HepG2 (cell line): ENCODE results near the gene SLC28A1. TPM values are rescaled to one million over a fixed set of nuclear protein-coding genes. Genes with fewer than 3 reads are reported as not detected.

Experiments
- ATAC-seq: fragments of 200-7000 bp; cut with Tn5 transposase; 3 replicates; pipeline ENCODE4 v1.9.1; 2020; ENCODE audit warnings: mild to moderate bottlenecking, moderate library complexity
- BruUV-seq: library from RNA; stranded (reverse); fragments of 400-500 nt; replicated peaks from 2 replicates; lab custom pipeline; 2021; lab: Mats Ljungman, UMichigan
- CTCF ChIA-PET: fragments of 300-600 bp; formaldehyde crosslinking; extraction: SDS; loops from one replicate; lab custom pipeline; 2021; ENCODE audit warnings: low total read pairs, inconsistent platforms, low intra/inter-chr PET ratio; lab: Yijun Ruan, JAX
- POLR2A ChIA-PET: fragments of 350-600 bp; sonication (Branson Sonifier 250); formaldehyde crosslinking; loops from one replicate; lab custom pipeline; 2020; ENCODE audit warnings: antibody characterized with exemption, inconsistent platforms; lab: Yijun Ruan, JAX
- DNase-seq: peaks from one replicate; pipeline ENCODE4 v3.0.0-alpha.2; 2015; ENCODE audit warnings: low spot score
- FAIRE-seq: peaks from 3 replicates; lab custom pipeline; 2011; peaks lifted over from hg19 to GRCh38; lab: Jason Lieb, UNC
- H2AFZ ChIP-seq: one replicate; pipeline ENCODE4 v1.6.1; 2011; ENCODE audit warnings: low read length, inconsistent platforms
- H3K27ac ChIP-seq: fragments of 300-600 bp; 3 replicates; pipeline ENCODE4 v1.8.0; 2011; ENCODE audit warnings: mixed run types, mild to moderate bottlenecking, mixed read lengths, low read length, inconsistent platforms; ENCODE audit not compliant: insufficient read depth; ENCODE audit errors: extremely low read length
- H3K27me3 ChIP-seq, 2 experiments: fragments of 200-600 bp in 1 of 2; 2 replicates in 1 of 2; 3 replicates in 1 of 2; pipeline versions ENCODE4 v1.6.0 to v1.8.0; 2011; ENCODE audit warnings: low read length in 2 of 2, mild to moderate bottlenecking in 2 of 2, moderate library complexity in 2 of 2, inconsistent platforms in 1 of 2; ENCODE audit not compliant: insufficient read depth in 2 of 2, control insufficient read depth in 1 of 2
- H3K36me3 ChIP-seq, 2 experiments: fragments of 200-600 bp in 1 of 2; replicated peaks in 1 of 2; 2 replicates in 1 of 2; 3 replicates in 1 of 2; pipeline versions ENCODE4 v1.5.1 to v1.8.0; 2011; ENCODE audit warnings: low read length in 2 of 2, inconsistent platforms in 1 of 2; ENCODE audit not compliant: insufficient read depth in 2 of 2, control insufficient read depth in 1 of 2
- H3K4me1 ChIP-seq: 2 replicates; pipeline ENCODE4 v1.5.1; 2012; ENCODE audit warnings: low read length, inconsistent platforms; ENCODE audit not compliant: insufficient read depth
- H3K4me2 ChIP-seq: 2 replicates; pipeline ENCODE4 v1.6.0; 2011; ENCODE audit warnings: low read depth, low read length, inconsistent platforms
- H3K4me3 ChIP-seq, 3 experiments: fragments of 200-600 bp in 1 of 3; sonication (generic), shearing (Covaris generic) in 1 of 3; replicated peaks in 1 of 3; 2 replicates each; pipeline ENCODE4 v1.5.1; 2011 to 2016; ENCODE audit warnings: low read length in 3 of 3, inconsistent platforms in 2 of 3, low read depth in 2 of 3, mild to moderate bottlenecking in 2 of 3, control low read depth in 1 of 3, mixed read lengths in 1 of 3; ENCODE audit not compliant: insufficient read depth in 1 of 3
- H3K79me2 ChIP-seq: one replicate; pipeline ENCODE4 v1.6.1; 2011; ENCODE audit warnings: low read length, inconsistent platforms; ENCODE audit not compliant: insufficient read depth
- H3K9ac ChIP-seq: 2 replicates; pipeline ENCODE4 v1.6.0; 2011; ENCODE audit warnings: mild to moderate bottlenecking, low read depth, low read length, inconsistent platforms; ENCODE audit not compliant: insufficient read depth
- H3K9me3 ChIP-seq: 2 replicates; pipeline ENCODE4 v1.5.1; 2012; ENCODE audit warnings: mild to moderate bottlenecking, low read length
- H4K20me1 ChIP-seq: 2 replicates; pipeline ENCODE4 v1.6.0; 2011; ENCODE audit warnings: inconsistent platforms, mild to moderate bottlenecking, low read length, moderate library complexity; ENCODE audit not compliant: insufficient read depth
- GMEB2 ChIP-seq: IDR thresholded peaks from 2 replicates; pipeline ENCODE4 v1.6.1; 2016; ENCODE audit warnings: missing biosample characterization, missing genetic modification reagents, low read depth
- KAT7 ChIP-seq: IDR thresholded peaks from 2 replicates; pipeline ENCODE4 v1.6.1; 2018; ENCODE audit warnings: borderline replicate concordance, missing compliant biosample characterization
- SAFB2 ChIP-seq: sonication (generic); formaldehyde crosslinking; IDR thresholded peaks from 2 replicates; pipeline ENCODE4 v1.5.1; 2020; ENCODE audit warnings: missing genetic modification reagents, low read depth, mild to moderate bottlenecking, borderline replicate concordance
- SYNCRIP ChIP-seq: fragments of 200-400 bp; formaldehyde crosslinking; IDR thresholded peaks from 2 replicates; pipeline ENCODE4 v1.6.1; 2018; ENCODE audit warnings: mild to moderate bottlenecking, low read depth, low read length; ENCODE audit not compliant: insufficient read depth
- TGIF2 ChIP-seq: IDR thresholded peaks from 2 replicates; pipeline ENCODE4 v1.6.1; 2016; ENCODE audit warnings: control low read depth, missing compliant biosample characterization
- THAP11 ChIP-seq: IDR thresholded peaks from 2 replicates; pipeline ENCODE4 v1.6.1; 2016; ENCODE audit warnings: missing biosample characterization, missing genetic modification reagents
- ZBED4 ChIP-seq: sonication (generic); formaldehyde crosslinking; IDR thresholded peaks from 2 replicates; pipeline ENCODE4 v1.4.0; 2020; ENCODE audit warnings: missing genetic modification reagents, borderline replicate concordance
- ZBTB7A ChIP-seq: sonication (generic); formaldehyde crosslinking; IDR thresholded peaks from 2 replicates; pipeline ENCODE4 v1.8.0; 2022; ENCODE audit warnings: mild to moderate bottlenecking, missing genetic modification reagents
- ZNF432 ChIP-seq: sonication (generic); formaldehyde crosslinking; IDR thresholded peaks from 2 replicates; pipeline ENCODE4 v1.5.0; 2020; ENCODE audit warnings: missing genetic modification reagents, mild to moderate bottlenecking, borderline replicate concordance
- ZNF639 ChIP-seq: conservative IDR thresholded peaks from 2 replicates; pipeline ENCODE4 v1.6.1; 2018; ENCODE audit warnings: missing genetic modification reagents
- WGBS: methylation state at CpG from one replicate; pipeline ENCODE4 v1.1.6; 2017; ENCODE audit warnings: low lambda C conversion rate; 5-methylcytosine and 5-hydroxymethylcytosine counted together
- in situ Hi-C: cut with HindIII; loops from 2 replicates; pipeline ENCODE4 v1.10.0; 2017; ENCODE audit warnings: low pct_unique_long_range_greater_than_20kb; ENCODE audit not compliant: extremely low pct_ligation_motif_present
- intact Hi-C: fragments of 100-400 bp; cut with micrococcal nuclease; formaldehyde crosslinking; loops from one replicate; pipeline ENCODE4 v1.10.0; 2022; ENCODE audit not compliant: unreplicated experiment
- polyA plus RNA-seq, 8 experiments: library from polyadenylated mRNA; depleted of rRNA in 3 of 8; stranded (reverse) in 7 of 8; unstranded in 1 of 8; fragments of >200 nt; fragmentation: Illumina TruSeq in 4 of 8; extraction: Trizol in 4 of 8; gene quantifications; 2 replicates each; pipeline versions ENCODE4 v1.2.1 to v1.2.3, GENCODE V29; 2011 to 2016; ENCODE audit warnings: low read depth in 4 of 8, missing spikeins in 1 of 8, mixed read lengths in 1 of 8; ENCODE audit not compliant: insufficient read depth in 1 of 8
- total RNA-seq, 5 experiments: library from RNA; depleted of rRNA; stranded (reverse); fragments of >200 nt; fragmentation: Illumina TruSeq; extraction: Trizol; gene quantifications; 2 replicates each; pipeline ENCODE4 v1.2.3, GENCODE V29; 2016; ENCODE audit warnings: low read depth in 1 of 5

SLC28A1 gene
- total and polyA plus RNA-seq, 2 of the 13 experiments (the other 11 are each of a cell fraction or from before 2014, with no cell fraction given): 0.31 to 5.8 TPM

GRCh38 chr15:84983711-84984110, 99.2 kb downstream of the SLC28A1 start:
- Histone ChIP-seq H3K36me3 (peaks cover 0 to 2% of the 10 kb centered on the region in 2 experiments; a peak in 1 of 5 replicates), H3K4me2 (peak overlapping the region; percentile 89), H3K4me1 (peaks cover 58% of the 10 kb centered on the region), H3K4me3 (peak overlapping the region; percentile 66 to 90 (median 85)), H3K9ac (peak overlapping the region; percentile 82), H4K20me1 (peaks cover 18% of the 10 kb centered on the region), H3K79me2 (peaks cover 67% of the 10 kb centered on the region), H3K27ac (peak overlapping the region; percentile 86), H3K9me3 (no peaks in the 10 kb centered on the region), H3K27me3 (peaks cover 3 to 6% of the 10 kb centered on the region in 2 experiments; a peak in 1 of 5 replicates), H2AFZ (no peak overlapping the region)
- DNase-seq (no peak), ATAC-seq (no peak), FAIRE-seq (no peak)
- BruUV-seq: no TSS peak
- in situ Hi-C loops (no loop called here), intact Hi-C loops (no loop called here)
- ChIA-PET CTCF (no interaction called here), POLR2A (interaction anchor here (0.7 to 1.8 kb wide), 3 partner anchors 9 to 61 kb away, joined by 3 to 5 read pairs (median 4); no protein-coding TSS in a partner anchor)
- TF ChIP-seq GMEB2 (no peak), KAT7 (CRISPR knock-in tag) (0 out of 2 replicates have a peak, but pooled peaks have one; percentile 0)
- 8% methylated on average over 2 of the region's 2 CpGs for WGBS

- H3K79me2 ChIP-seq: peaks cover 82% of the 10 kb centered on the region
- no peak overlapping the region for H3K9ac ChIP-seq
- peaks cover 0 to 2% of the 10 kb centered on the region in 2 experiments; a peak in 1 of 5 replicates for H3K36me3 ChIP-seq
- no peaks in the 10 kb centered on the region for H3K9me3 ChIP-seq
- FAIRE-seq (no peak), ATAC-seq (no peak), DNase-seq (no peak)
- ChIA-PET CTCF (no interaction called here), POLR2A (no interaction called here)
- 83% methylated on average over 2 of the region's 2 CpGs for WGBS
- H2AFZ ChIP-seq: no peak overlapping the region
- no TSS peak for BruUV-seq
- in situ Hi-C loops (no loop called here), intact Hi-C loops (no loop called here)
- no peak overlapping the region for H3K27ac ChIP-seq
- peak overlapping the region; percentile 89; the same call in 1 of the 2 replicates for H3K4me2 ChIP-seq
- H4K20me1 ChIP-seq: peaks cover 18% of the 10 kb centered on the region
- H3K4me1 ChIP-seq: peaks cover 49% of the 10 kb centered on the region
- no peaks in the 10 kb centered on the region for H3K27me3 ChIP-seq
- H3K4me3 ChIP-seq: no peak overlapping the region
- TF ChIP-seq THAP11 (CRISPR knock-in tag) (no peak), ZBED4 (no peak), ZNF432 (CRISPR knock-in tag) (no peak), ZBTB7A (no peak), ZNF639 (no peak), SYNCRIP (no peak), SAFB2 (no peak), TGIF2 (CRISPR knock-in tag) (no peak)
Observed at GRCh38 chr15:84985158-84985557, 100.7 kb downstream of the SLC28A1 start.
